ENCODE results near the gene ZNF282.
"Not testable (repeated sequence)": the region's sequence is repeated elsewhere in the genome, so short reads cannot be mapped to it uniquely, and the experiment has no call there.

The ZNF282 gene

GRCh38 chr7:149255174-149255573 is 59.8 kb downstream of the ZNF282 start:
- no peak for DNase-seq (ENCODE audit: low read depth in 2 of 2)

- no peak for DNase-seq (ENCODE audit: low read depth in 2 of 2)
Measured at GRCh38 chr7:149256568-149256967, 61.2 kb downstream of the ZNF282 start.

GRCh38 chr7:149257146-149257545 is 61.8 kb downstream of the ZNF282 start:
- DNase-seq (ENCODE audit: low read depth in 2 of 2) = no peak

- peak in 1 of 2 donors; percentile 31 for DNase-seq (ENCODE audit: low read depth in 2 of 2)
Measured at GRCh38 chr7:149261316-149261828, 66.0 kb downstream of the ZNF282 start.

- DNase-seq (ENCODE audit: low read depth in 2 of 2) = peak; percentile 73 to 80
Measured at GRCh38 chr7:149261829-149262617, 66.7 kb downstream of the ZNF282 start, which contains the start of gene ZNF783. ZNF783 (plus strand) TSS chr7:149262196; CDS start chr7:149262334, 138 bp downstream.

- no peak for DNase-seq (ENCODE audit: low read depth in 2 of 2)
Measured at GRCh38 chr7:149266451-149266850, 71.1 kb downstream of the ZNF282 start.

- DNase-seq (ENCODE audit: low read depth in 2 of 2) = no peak
Measured at GRCh38 chr7:149267733-149268132, 72.4 kb downstream of the ZNF282 start.

- not testable (repeated sequence) for DNase-seq (ENCODE audit: low read depth in 2 of 2)
Measured at GRCh38 chr7:149274424-149274823, 79.1 kb downstream of the ZNF282 start.
